Chondrocyte (in vitro differentiated cells): ENCODE results near the gene SLC25A12. TPM values are rescaled to one million over a fixed set of nuclear protein-coding genes. Genes with fewer than 3 reads are reported as not detected.

Source experiments
- DNase-seq: peaks from one replicate; pipeline ENCODE4 v3.0.0; 2021; ENCODE audit warnings: mixed read lengths, low spot score
- H3K27ac Mint-ChIP-seq: one replicate; pipeline ENCODE4 v1.8.0; 2021; ENCODE audit warnings: mild to moderate bottlenecking, moderate library complexity, mixed read lengths; ENCODE audit not compliant: unreplicated experiment
- H3K27me3 Mint-ChIP-seq: 2 replicates; pipeline ENCODE4 v1.8.0; 2021; ENCODE audit warnings: low read depth, mixed read lengths
- H3K36me3 Mint-ChIP-seq: 2 replicates; pipeline ENCODE4 v1.8.0; 2021; ENCODE audit warnings: low read depth, mixed read lengths
- H3K4me1 Mint-ChIP-seq: 2 replicates; pipeline ENCODE4 v1.8.0; 2021; ENCODE audit warnings: low read depth, mild to moderate bottlenecking, mixed read lengths
- H3K4me3 Mint-ChIP-seq: one replicate; pipeline ENCODE4 v1.8.0; 2021; ENCODE audit warnings: mild to moderate bottlenecking, moderate library complexity, mixed read lengths; ENCODE audit not compliant: unreplicated experiment
- H3K9me3 Mint-ChIP-seq: 2 replicates; pipeline ENCODE4 v1.8.0; 2021; ENCODE audit warnings: low read depth, mixed read lengths
- CTCF ChIP-seq: fragments of 200-600 bp; sonication (generic); IDR thresholded peaks from 2 replicates; pipeline ENCODE4 v1.5.0; 2021; ENCODE audit warnings: antibody characterized with exemption, mild to moderate bottlenecking, moderate library complexity
- total RNA-seq: library from RNA; stranded (reverse); gene quantifications from 3 replicates; pipeline ENCODE4 v1.2.1, GENCODE V29; 2021

The SLC25A12 gene
- total RNA-seq, 1 donor from 2014 or later = 19.0 TPM

DNA sequence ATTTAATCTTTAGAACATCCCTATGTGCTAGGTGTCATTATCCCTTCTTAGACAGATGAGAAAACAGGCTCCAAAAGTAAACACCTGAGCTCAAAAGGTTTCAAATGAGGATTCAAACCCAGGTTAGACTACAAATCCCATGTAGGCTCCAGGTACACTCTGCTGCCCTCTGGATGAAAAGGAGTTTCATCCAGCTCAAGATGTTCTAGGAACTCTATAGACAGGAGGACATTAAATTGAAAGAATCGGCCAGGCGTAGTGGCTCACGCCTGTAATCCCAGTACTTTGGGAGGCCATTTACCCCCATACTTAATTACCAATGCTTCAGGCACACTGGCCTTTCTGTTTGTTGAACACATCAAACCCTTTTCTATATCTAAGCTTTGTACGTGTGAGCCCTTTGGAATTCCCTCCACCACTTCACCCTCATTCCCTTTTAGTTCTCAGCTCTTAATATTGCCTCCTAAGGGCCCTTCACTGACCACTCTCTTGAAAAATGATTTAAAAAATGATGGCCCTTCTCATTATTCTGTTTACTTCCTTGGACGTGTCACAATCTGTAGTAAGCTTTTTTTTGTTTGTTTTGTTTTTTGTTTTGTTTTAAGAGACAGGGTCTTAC lies 10.7 kb downstream of the SLC25A12 start:
- Mint-ChIP-seq H3K4me1 (peaks cover 22% of the 10 kb centered on the region), H3K27ac (no peak overlapping the region), H3K9me3 (no peaks in the 10 kb centered on the region), H3K36me3 (no peaks in the 10 kb centered on the region), H3K27me3 (no peaks in the 10 kb centered on the region), H3K4me3 (no peak overlapping the region)
- TF ChIP-seq CTCF = peak; percentile 8
- no peak for DNase-seq

DNA sequence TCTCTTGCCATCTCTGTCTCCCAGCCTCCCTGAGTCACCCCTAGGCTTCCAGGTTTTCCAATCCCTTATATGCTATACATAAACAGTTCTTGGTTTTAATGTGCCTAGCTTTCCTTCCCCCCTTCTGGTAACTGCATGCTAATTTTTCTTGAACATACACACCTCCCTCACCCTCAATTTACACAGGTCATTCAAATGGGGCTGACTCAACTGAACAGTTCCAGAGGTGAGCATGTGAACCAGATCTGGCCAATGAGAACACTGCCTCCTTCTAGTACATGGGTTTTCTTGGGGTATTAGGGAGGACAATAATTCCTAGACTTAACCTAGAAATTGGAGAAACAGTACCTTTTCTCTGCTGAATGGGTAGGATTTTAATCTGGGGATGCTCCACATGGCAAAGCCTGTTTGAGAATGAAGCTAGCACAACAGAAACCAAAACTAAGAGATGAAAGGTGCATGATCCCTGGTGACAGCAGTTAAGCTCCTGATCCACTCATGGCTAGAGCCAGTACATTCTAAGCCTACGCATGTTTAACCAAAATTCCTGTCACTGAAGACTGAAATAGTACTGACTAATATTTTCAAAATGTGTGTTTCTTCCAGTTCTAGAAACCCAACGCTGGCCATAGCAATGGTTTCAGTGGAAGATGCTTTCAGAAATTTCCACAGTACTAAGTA lies 11.8 kb downstream of the SLC25A12 start:
- Mint-ChIP-seq H3K36me3 (no peaks in the 10 kb centered on the region), H3K27ac (no peak overlapping the region), H3K9me3 (no peaks in the 10 kb centered on the region), H3K4me1 (peaks cover 30% of the 10 kb centered on the region), H3K27me3 (no peaks in the 10 kb centered on the region), H3K4me3 (no peak overlapping the region)
- DNase-seq = no peak
- TF ChIP-seq CTCF = no peak

- H3K4me1 Mint-ChIP-seq = peaks cover 36% of the 10 kb centered on the region
These were observed 13.3 kb downstream of the SLC25A12 start for GRCh38 chr2:171880774-171881173.

DNA sequence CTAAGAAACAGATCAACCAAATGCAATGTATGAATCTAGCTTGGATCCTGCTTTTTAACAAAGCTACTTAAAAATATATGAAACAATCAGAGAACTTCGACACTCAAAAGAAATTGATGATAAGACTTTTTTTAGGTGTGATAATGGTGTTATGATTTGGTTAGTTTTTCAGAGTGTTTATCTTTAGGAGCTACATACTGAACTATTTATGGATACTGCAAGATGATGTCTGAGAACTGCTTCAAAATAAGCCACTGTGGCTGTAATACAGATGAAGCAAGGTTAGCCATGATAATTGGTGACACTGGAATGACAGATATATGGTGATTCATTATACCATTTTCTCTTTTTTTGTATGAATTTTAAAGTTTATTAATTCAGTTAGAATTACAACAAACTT lies 14.2 kb downstream of the SLC25A12 start:
- Mint-ChIP-seq H3K4me1 (peaks cover 42% of the 10 kb centered on the region), H3K4me3 (no peak overlapping the region), H3K36me3 (no peaks in the 10 kb centered on the region), H3K9me3 (no peaks in the 10 kb centered on the region), H3K27me3 (no peaks in the 10 kb centered on the region), H3K27ac (no peak overlapping the region)
- no peak for TF ChIP-seq CTCF
- DNase-seq = no peak

More at GRCh38 chr2:171880774-171881173, 13.3 kb downstream of the SLC25A12 start:
- Mint-ChIP-seq H3K9me3 (no peaks in the 10 kb centered on the region), H3K27ac (no peak overlapping the region), H3K27me3 (no peaks in the 10 kb centered on the region), H3K4me3 (no peak overlapping the region), H3K36me3 (no peaks in the 10 kb centered on the region)
- DNase-seq = no peak
- no peak for TF ChIP-seq CTCF

DNA sequence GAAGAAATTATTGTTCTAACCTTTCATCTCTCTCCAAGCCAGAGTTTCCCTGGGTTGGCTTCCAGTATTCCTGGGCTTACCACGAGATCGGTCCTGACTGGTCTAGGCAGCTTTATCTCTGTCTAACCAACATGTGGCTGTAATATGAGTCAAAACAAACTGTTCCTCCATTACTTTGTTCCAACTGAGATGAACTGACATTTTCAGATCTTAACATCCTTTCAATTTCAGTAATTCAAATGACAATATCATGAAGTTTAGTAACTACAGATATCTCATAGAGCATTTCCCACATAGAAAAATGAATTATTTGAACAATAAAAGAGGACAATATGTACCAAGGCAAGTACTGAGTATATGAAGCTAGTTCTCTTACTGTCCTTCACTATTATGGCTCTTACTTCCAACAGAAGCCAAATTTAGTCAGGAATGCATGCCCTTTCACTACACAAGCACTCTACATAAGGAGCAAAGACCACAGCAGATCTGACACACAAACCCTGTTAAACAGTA lies 15.5 kb downstream of the SLC25A12 start:
- DNase-seq = no peak
- H3K36me3 Mint-ChIP-seq = no peaks in the 10 kb centered on the region
- H3K4me3 Mint-ChIP-seq = peak overlapping the region; percentile 28
- no peaks in the 10 kb centered on the region for H3K9me3 Mint-ChIP-seq
- no peak for TF ChIP-seq CTCF
- H3K4me1 Mint-ChIP-seq = peaks cover 42% of the 10 kb centered on the region
- H3K27me3 Mint-ChIP-seq = no peaks in the 10 kb centered on the region
- H3K27ac Mint-ChIP-seq = peak overlapping the region; percentile 87
